ENCODE measurements around the gene MAP1LC3B2.

- TF ChIP-seq NFRKB (IDR thresholded peaks at IDR 0.05) = no peak
- no peak for TF ChIP-seq FOXA1 (IDR thresholded peaks at IDR 0.05)
- TF ChIP-seq FOXK2 (IDR thresholded peaks at IDR 0.05) = no peak
- no peak for TF ChIP-seq SUZ12 (IDR thresholded peaks at IDR 0.05)
- no peak for TF ChIP-seq HDGF (IDR thresholded peaks at IDR 0.05; ENCODE audit: borderline replicate concordance)
- TF ChIP-seq TARDBP (IDR thresholded peaks at IDR 0.05) = no peak
These were observed 29.5 kb upstream of the MAP1LC3B2 start for GRCh38 chr12:116529686-116530085.
